IMR-90 (cell line): ENCODE data around the gene CEBPB. TPM values are rescaled to one million over a fixed set of nuclear protein-coding genes. Genes with fewer than 3 reads are reported as not detected.

Experiments
- ATAC-seq: fragments of 200-7000 bp; cut with Tn5 transposase; 2 replicates; pipeline ENCODE4 v1.9.1; 2020; ENCODE audit warnings: low read depth, mild to moderate bottlenecking, moderate library complexity
- BruUV-seq: library from RNA; stranded (reverse); fragments of 400-500 nt; replicated peaks from 2 replicates; lab custom pipeline; 2021; lab: Mats Ljungman, UMichigan
- CTCF ChIA-PET: fragments of 300-600 bp; formaldehyde crosslinking; extraction: SDS; loops from one replicate; lab custom pipeline; 2021; ENCODE audit warnings: antibody characterized with exemption; lab: Yijun Ruan, JAX
- POLR2A ChIA-PET: fragments of 300-600 bp; sonication (Branson Sonifier 250); formaldehyde crosslinking; loops from one replicate; lab custom pipeline; 2022; ENCODE audit warnings: antibody characterized with exemption; ENCODE audit not compliant: unreplicated experiment; lab: Charles Lee
- DNase-seq: peaks from one replicate; pipeline ENCODE4 v3.0.0; 2013
- H2AFZ ChIP-seq: replicated peaks from 2 replicates; pipeline ENCODE3; 2013; ENCODE audit warnings: low read length, mild to moderate bottlenecking; ENCODE audit not compliant: poor library complexity
- H2AK5ac ChIP-seq: 2 replicates; pipeline ENCODE4 v1.6.1; 2013; ENCODE audit warnings: low read depth, low read length, inconsistent platforms
- H2AK9ac ChIP-seq: replicated peaks from 2 replicates; pipeline ENCODE3; 2013; ENCODE audit warnings: mild to moderate bottlenecking, low read depth, low read length, moderate library complexity; ENCODE audit not compliant: poor library complexity
- H2BK120ac ChIP-seq: 2 replicates; pipeline ENCODE4 v1.6.1; 2013; ENCODE audit warnings: low read depth, low read length, inconsistent platforms
- H2BK15ac ChIP-seq: 3 replicates; pipeline ENCODE4 v1.6.1; 2013; ENCODE audit warnings: low read depth, low read length, inconsistent platforms
- H2BK20ac ChIP-seq: 2 replicates; pipeline ENCODE4 v1.6.1; 2013; ENCODE audit warnings: low read depth, mild to moderate bottlenecking, inconsistent platforms, low read length, moderate library complexity
- H2BK5ac ChIP-seq: 2 replicates; pipeline ENCODE4 v1.6.1; 2013; ENCODE audit warnings: mild to moderate bottlenecking, low read depth, low read length, inconsistent platforms; ENCODE audit not compliant: poor library complexity, severe bottlenecking
- H3K14ac ChIP-seq: replicated peaks from 2 replicates; pipeline ENCODE4 v1.6.1; 2013; ENCODE audit warnings: low read depth, low read length, inconsistent platforms
- H3K18ac ChIP-seq: 2 replicates; pipeline ENCODE4 v1.6.1; 2013; ENCODE audit warnings: low read depth, low read length, control low read depth
- H3K23ac ChIP-seq: 2 replicates; pipeline ENCODE4 v1.6.1; 2013; ENCODE audit warnings: low read depth, low read length, inconsistent platforms
- H3K27ac ChIP-seq: 2 replicates; pipeline ENCODE4 v1.5.1; 2013; ENCODE audit warnings: mild to moderate bottlenecking, control low read depth, low read length; ENCODE audit not compliant: insufficient read depth
- H3K27me3 ChIP-seq: 2 replicates; pipeline ENCODE4 v1.6.1; 2013; ENCODE audit warnings: low read length; ENCODE audit not compliant: control insufficient read depth, insufficient read depth
- H3K36me3 ChIP-seq: 2 replicates; pipeline ENCODE4 v1.6.1; 2013; ENCODE audit warnings: low read length, mixed read lengths; ENCODE audit not compliant: control insufficient read depth, insufficient read depth
- H3K4ac ChIP-seq: 2 replicates; pipeline ENCODE4 v1.6.1; 2013; ENCODE audit warnings: low read depth, low read length, inconsistent platforms
- H3K4me1 ChIP-seq: 2 replicates; pipeline ENCODE4 v1.6.1; 2013; ENCODE audit warnings: low read length, mixed read lengths; ENCODE audit not compliant: control insufficient read depth, insufficient read depth
- H3K4me2 ChIP-seq: 2 replicates; pipeline ENCODE4 v1.6.1; 2013; ENCODE audit warnings: low read depth, mild to moderate bottlenecking, control low read depth, low read length, moderate library complexity
- H3K4me3 ChIP-seq: 2 replicates; pipeline ENCODE4 v1.5.1; 2013; ENCODE audit warnings: low read depth, mild to moderate bottlenecking, control low read depth, low read length, moderate library complexity; ENCODE audit not compliant: insufficient read depth
- H3K56ac ChIP-seq: 2 replicates; pipeline ENCODE4 v1.6.1; 2013; ENCODE audit warnings: low read length, inconsistent platforms; ENCODE audit not compliant: insufficient read depth; ENCODE audit errors: extremely low read depth
- H3K79me1 ChIP-seq, 2 experiments: 2 replicates each; pipeline ENCODE4 v1.6.1; 2013; ENCODE audit warnings: low read length in 2 of 2, inconsistent platforms in 1 of 2, low read depth in 1 of 2
- H3K9ac ChIP-seq: 2 replicates; pipeline ENCODE4 v1.6.1; 2013; ENCODE audit warnings: low read depth, low read length, control low read depth
- H3K9me1 ChIP-seq: 2 replicates; pipeline ENCODE4 v1.6.1; 2013; ENCODE audit warnings: low read length, inconsistent platforms; ENCODE audit not compliant: insufficient read depth
- H3K9me3 ChIP-seq: 2 replicates; pipeline ENCODE4 v1.6.1; 2013; ENCODE audit warnings: low read length; ENCODE audit not compliant: control insufficient read depth, insufficient read depth
- H4K20me1 ChIP-seq: 2 replicates; pipeline ENCODE4 v1.6.1; 2013; ENCODE audit warnings: low read length, inconsistent platforms; ENCODE audit not compliant: insufficient read depth
- H4K5ac ChIP-seq: 2 replicates; pipeline ENCODE4 v1.6.1; 2013; ENCODE audit warnings: mild to moderate bottlenecking, low read depth, low read length, control low read depth
- H4K8ac ChIP-seq, 2 experiments: 2 replicates each; pipeline ENCODE4 v1.6.1; 2013; ENCODE audit warnings: low read depth in 2 of 2, low read length in 2 of 2, control low read depth in 1 of 2, inconsistent platforms in 1 of 2
- H4K91ac ChIP-seq: 2 replicates; pipeline ENCODE4 v1.6.1; 2013; ENCODE audit warnings: low read depth, low read length, inconsistent platforms; ENCODE audit not compliant: insufficient read depth
- CEBPB ChIP-seq: IDR thresholded peaks from 2 replicates; pipeline ENCODE4 v1.6.1; 2012; ENCODE audit warnings: low read depth, low read length, improper control_type of control experiment
- ELK1 ChIP-seq: fragments of 150-350 bp; IDR thresholded peaks from 2 replicates; pipeline ENCODE4 v1.6.1; 2016; ENCODE audit warnings: low read depth, mild to moderate bottlenecking, low read length, moderate library complexity, borderline replicate concordance
- MAFK ChIP-seq: IDR thresholded peaks from 2 replicates; pipeline ENCODE4 v1.6.1; 2012; ENCODE audit warnings: low read depth, low read length, improper control_type of control experiment
- MAZ ChIP-seq: IDR thresholded peaks from 2 replicates; pipeline ENCODE4 v1.6.1; 2012; ENCODE audit warnings: low read depth, mild to moderate bottlenecking, low read length, improper control_type of control experiment, moderate library complexity, borderline replicate concordance
- RAD21 ChIP-seq: IDR thresholded peaks from 2 replicates; pipeline ENCODE4 v1.6.1; 2012; ENCODE audit warnings: low read length, improper control_type of control experiment
- WGBS, 2 experiments: methylation state at CpG; one replicate each; pipeline versions ENCODE4 v1.1.5 to v1.1.7; 2013; ENCODE audit warnings: missing lambda C conversion rate in 2 of 2; ENCODE audit not compliant: insufficient read length in 1 of 2; ENCODE audit errors: extremely low coverage in 2 of 2; 5-methylcytosine and 5-hydroxymethylcytosine counted together
- dilution Hi-C: fragments of 300-500 bp; cut with HindIII; formaldehyde crosslinking; loops from one replicate; pipeline ENCODE4 v1.14.3; 2018; ENCODE audit warnings: low sequenced_read_pairs; ENCODE audit not compliant: unreplicated experiment
- in situ Hi-C: fragments of 300-500 bp; cut with MboI; formaldehyde crosslinking; loops from 3 replicates; pipeline ENCODE4 v1.14.3; 2019; ENCODE audit warnings: low sequenced_read_pairs, inconsistent platforms, mixed read lengths
- intact Hi-C: fragments of 100-400 bp; cut with micrococcal nuclease; formaldehyde crosslinking; loops from 2 replicates; pipeline ENCODE4 v1.10.0; 2022
- polyA plus RNA-seq, 3 experiments: library from polyadenylated mRNA; depleted of rRNA; stranded (reverse); fragments of >200 nt; gene quantifications; 2 replicates each; pipeline ENCODE4 v1.2.3, GENCODE V29; 2012; ENCODE audit warnings: low replicate concordance in 1 of 3
- total RNA-seq: library from RNA; depleted of rRNA; stranded (reverse); fragments of >200 nt; gene quantifications from 2 replicates; pipeline ENCODE4 v1.2.3, GENCODE V29; 2012

CEBPB gene
- total and polyA plus RNA-seq, 2 of the 4 experiments (the other 2 are of a cell fraction) = 3.4 to 17.4 TPM

- TF ChIP-seq CEBPB = no peak
- TF ChIP-seq MAZ = no peak
- no peak for TF ChIP-seq MAFK
- no peak for TF ChIP-seq RAD21
- TF ChIP-seq ELK1 = no peak
- Histone ChIP-seq H2BK15ac (no peak overlapping the region), H3K4me2 (no peak overlapping the region), H2AK9ac (no peak overlapping the region), H4K91ac (no peak overlapping the region), H4K5ac (no peak overlapping the region), H3K18ac (no peak overlapping the region), H3K4me3 (no peak overlapping the region), H3K27me3 (no peaks in the 10 kb centered on the region), H4K20me1 (no peaks in the 10 kb centered on the region), H3K4me1 (peaks cover 6% of the 10 kb centered on the region), H3K9me3 (no peaks in the 10 kb centered on the region), H3K23ac (no peak overlapping the region), H3K56ac (no peak overlapping the region), H2BK20ac (no peak overlapping the region), H2BK120ac (no peak overlapping the region), H3K27ac (no peak overlapping the region), H2AK5ac (no peak overlapping the region), H3K79me1 (no peaks in the 10 kb centered on the region), H3K36me3 (no peaks in the 10 kb centered on the region), H3K9me1 (peaks cover 12% of the 10 kb centered on the region), H2BK5ac (no peak overlapping the region), H4K8ac (no peak overlapping the region), H3K9ac (no peak overlapping the region), H3K14ac (no peak overlapping the region), H2AFZ (no peak overlapping the region), H3K4ac (no peak overlapping the region)
- DNase-seq (no peak), ATAC-seq (no peak)
- 100% methylated on average over 1 of the region's 6 CpGs; no CpG with 5 or more reads in 1 of the 2 experiments for WGBS, 2 experiments
- BruUV-seq = no TSS peak
- in situ Hi-C loops = no loop called here
- dilution Hi-C loops = no loop called here
- ChIA-PET POLR2A (no interaction called here), CTCF (no interaction called here)
- intact Hi-C loops = no loop called here
Observed at GRCh38 chr20:50231854-50232253, 41.2 kb downstream of the CEBPB start.
